HUES64 (cell line): ENCODE data around the gene DISP1.
"Not testable (repeated sequence)": the region's sequence is repeated elsewhere in the genome, so short reads cannot be mapped to it uniquely, and the experiment has no call there.

Experiments used
- H3K27ac ChIP-seq: 2 replicates; pipeline ENCODE4 v1.7.0; 2013; ENCODE audit warnings: low read depth, low read length, inconsistent platforms
- H3K27me3 ChIP-seq: 2 replicates; pipeline ENCODE4 v1.6.1; 2013; ENCODE audit warnings: mild to moderate bottlenecking, low read length; ENCODE audit not compliant: insufficient read depth
- H3K36me3 ChIP-seq: 2 replicates; pipeline ENCODE4 v1.6.1; 2013; ENCODE audit warnings: mild to moderate bottlenecking, low read length; ENCODE audit not compliant: insufficient read depth
- H3K4me1 ChIP-seq: 2 replicates; pipeline ENCODE4 v1.6.1; 2013; ENCODE audit warnings: mild to moderate bottlenecking, low read length, moderate library complexity; ENCODE audit not compliant: insufficient read depth
- H3K4me3 ChIP-seq: 2 replicates; pipeline ENCODE4 v1.5.1; 2013; ENCODE audit warnings: mild to moderate bottlenecking, low read length, moderate library complexity
- H3K9ac ChIP-seq: 2 replicates; pipeline ENCODE4 v1.6.1; 2013; ENCODE audit warnings: mild to moderate bottlenecking, low read depth, low read length
- H3K9me3 ChIP-seq: 2 replicates; pipeline ENCODE4 v1.6.1; 2013; ENCODE audit warnings: low read depth, low read length; ENCODE audit not compliant: insufficient read depth
- WGBS: fragments of 150-250, 120-280 bp; methylation state at CpG from one replicate; pipeline ENCODE4 v1.1.7; 2013; ENCODE audit warnings: missing lambda C conversion rate; 5-methylcytosine and 5-hydroxymethylcytosine counted together

Gene DISP1

GRCh38 chr1:222828939-222829338, 14.1 kb downstream of the DISP1 start:
- Histone ChIP-seq H3K4me3 (no peak overlapping the region), H3K9me3 (no peaks in the 10 kb centered on the region), H3K9ac (no peak overlapping the region), H3K4me1 (peaks cover 24% of the 10 kb centered on the region), H3K27me3 (no peaks in the 10 kb centered on the region), H3K36me3 (no peaks in the 10 kb centered on the region), H3K27ac (no peak overlapping the region)

- H3K9me3 ChIP-seq, result no peaks in the 10 kb centered on the region
- H3K4me3 ChIP-seq, result no peak overlapping the region
- H3K27ac ChIP-seq, result no peak overlapping the region
Measured at GRCh38 chr1:222829868-222830267, 15.0 kb downstream of the DISP1 start.

DNA sequence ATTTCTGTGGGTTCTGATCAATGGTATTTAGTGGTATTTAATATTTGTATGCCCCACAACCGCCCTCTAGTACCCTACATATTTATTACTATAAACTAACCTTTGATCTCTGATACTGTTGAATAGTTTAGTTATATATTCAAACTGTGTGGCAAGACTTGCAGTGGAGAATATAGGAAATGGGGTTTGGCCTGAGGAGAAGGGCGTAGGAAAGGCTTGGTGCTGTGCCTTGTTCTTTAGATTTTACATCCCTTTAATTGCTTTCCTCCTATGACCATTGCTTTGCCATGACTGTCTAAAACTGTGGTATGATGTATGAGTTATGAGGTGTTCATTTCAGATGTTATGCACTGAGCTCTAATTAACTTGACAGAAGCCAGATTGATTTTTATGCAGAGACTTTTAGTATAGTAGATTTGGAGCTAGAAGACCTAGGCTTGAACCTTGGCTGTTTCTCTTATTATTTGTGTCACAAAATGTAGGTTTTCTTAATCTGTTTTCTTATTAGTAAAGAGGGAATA, 18.6 kb downstream of the DISP1 start:
- 81% methylated on average over 1 of the region's 2 CpGs for WGBS
- no peak overlapping the region for H3K4me3 ChIP-seq
- H3K27me3 ChIP-seq, result no peaks in the 10 kb centered on the region
- no peak overlapping the region for H3K27ac ChIP-seq
- H3K9me3 ChIP-seq, result no peaks in the 10 kb centered on the region
- no peaks in the 10 kb centered on the region for H3K36me3 ChIP-seq
- no peak overlapping the region for H3K9ac ChIP-seq
- peaks cover 8% of the 10 kb centered on the region for H3K4me1 ChIP-seq

More at GRCh38 chr1:222829868-222830267, 15.0 kb downstream of the DISP1 start:
- Histone ChIP-seq H3K4me1 (peaks cover 15% of the 10 kb centered on the region), H3K27me3 (no peaks in the 10 kb centered on the region), H3K36me3 (no peaks in the 10 kb centered on the region), H3K9ac (no peak overlapping the region)

DNA sequence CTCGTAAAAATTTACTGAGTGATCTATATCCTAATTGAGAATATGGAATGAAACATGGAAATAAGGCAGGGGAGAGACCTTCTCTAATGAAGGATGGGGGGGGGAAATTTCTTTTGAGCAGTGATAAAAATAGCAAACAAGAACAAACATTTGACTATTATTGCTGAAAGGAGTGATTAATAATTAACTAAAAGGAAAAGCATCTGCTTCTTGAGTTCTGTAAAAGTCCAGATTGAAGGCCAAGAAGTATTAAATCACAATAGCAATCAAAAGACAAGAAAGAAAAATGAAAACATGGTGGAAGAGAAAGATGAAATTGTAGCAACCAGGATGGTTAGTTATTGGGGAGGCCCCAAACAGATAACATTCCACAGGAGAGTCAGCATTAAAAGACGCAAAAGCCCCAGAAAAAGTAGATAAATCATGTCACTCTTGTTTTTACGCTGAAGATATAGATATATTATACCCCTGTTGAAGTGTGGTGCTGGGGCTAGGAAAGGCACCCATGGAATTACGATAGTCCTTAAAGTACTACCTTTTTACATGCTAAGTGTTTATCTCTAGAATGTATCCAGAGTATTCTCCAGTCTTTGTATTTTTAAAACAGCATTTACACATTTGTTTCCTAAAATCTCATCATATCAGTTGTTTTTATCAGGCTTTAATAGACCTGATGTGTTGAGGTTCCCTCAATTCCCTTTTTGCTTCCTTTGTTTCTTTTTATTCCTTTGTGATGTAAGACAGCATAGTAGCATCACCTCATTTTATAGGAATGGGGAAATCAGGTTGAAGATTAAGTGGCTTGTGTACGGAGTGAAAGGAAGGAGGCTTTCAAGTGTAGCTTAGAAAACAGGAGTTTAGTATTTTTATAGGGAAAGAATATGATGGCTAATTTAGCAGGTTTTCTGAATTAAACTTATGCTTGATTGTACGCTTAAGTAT, 28.9 kb downstream of the DISP1 start:
- H3K27me3 ChIP-seq, result no peaks in the 10 kb centered on the region
- no peaks in the 10 kb centered on the region for H3K9me3 ChIP-seq
- no peak overlapping the region for H3K9ac ChIP-seq
- WGBS, result 66% methylated on average over 5 of the region's 6 CpGs
- peak overlapping the region; percentile 38; the same call in 1 of the 2 replicates for H3K27ac ChIP-seq
- H3K36me3 ChIP-seq, result no peaks in the 10 kb centered on the region
- H3K4me1 ChIP-seq, result peaks cover 20% of the 10 kb centered on the region
- no peak overlapping the region for H3K4me3 ChIP-seq

DNA sequence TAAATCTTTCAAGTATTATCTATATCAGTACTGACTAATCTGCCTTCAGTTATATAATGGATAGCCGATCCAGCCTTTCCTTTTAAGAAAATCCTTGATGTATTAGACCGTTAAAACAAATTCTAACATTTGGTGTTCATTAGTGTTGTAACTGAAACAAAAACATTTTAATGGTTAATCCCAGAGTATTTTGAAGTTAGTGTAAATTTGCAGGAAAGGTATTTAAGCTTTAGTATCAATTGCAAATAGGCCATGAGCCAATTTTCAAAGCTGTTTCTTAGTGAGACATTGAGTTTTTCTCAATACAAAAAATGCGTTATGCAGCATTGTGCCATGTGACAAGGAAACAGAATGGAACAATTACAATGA, 29.6 kb downstream of the DISP1 start:
- H3K36me3 ChIP-seq, result no peaks in the 10 kb centered on the region
- H3K27ac ChIP-seq, result peak overlapping the region; percentile 16; the same call in 1 of the 2 replicates
- no peak overlapping the region for H3K9ac ChIP-seq
- H3K4me1 ChIP-seq, result peaks cover 20% of the 10 kb centered on the region
- WGBS, result 82% methylated on average over 2 of the region's 3 CpGs
- no peaks in the 10 kb centered on the region for H3K27me3 ChIP-seq
- no peak overlapping the region for H3K4me3 ChIP-seq
- no peaks in the 10 kb centered on the region for H3K9me3 ChIP-seq

DNA sequence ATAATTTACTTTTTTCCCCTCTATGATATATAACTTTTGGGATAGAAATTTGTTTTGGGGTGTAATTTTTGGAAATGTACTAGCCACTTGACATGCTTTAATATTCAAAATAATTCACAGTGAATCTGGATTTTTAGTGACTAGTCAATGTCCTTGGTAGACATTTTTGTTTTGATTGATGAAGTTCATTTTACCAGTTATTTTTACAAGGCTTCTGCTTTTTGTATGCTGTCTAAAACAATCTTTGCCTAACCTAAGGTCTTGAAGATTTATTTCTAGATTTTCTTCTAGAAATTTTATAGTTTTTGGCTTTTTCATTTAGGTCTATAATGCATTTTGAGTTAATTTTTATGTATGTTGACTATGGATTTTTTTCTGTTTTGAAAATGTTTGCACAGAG, 30.9 kb downstream of the DISP1 start:
- H3K36me3 ChIP-seq, result no peaks in the 10 kb centered on the region
- H3K27me3 ChIP-seq, result no peaks in the 10 kb centered on the region
- no peaks in the 10 kb centered on the region for H3K9me3 ChIP-seq
- no peak overlapping the region for H3K27ac ChIP-seq
- peaks cover 20% of the 10 kb centered on the region for H3K4me1 ChIP-seq
- no peak overlapping the region for H3K9ac ChIP-seq
- no peak overlapping the region for H3K4me3 ChIP-seq

GRCh38 chr1:222850550-222850949, 35.7 kb downstream of the DISP1 start:
- H3K4me1 ChIP-seq, H3K27ac ChIP-seq, H3K9ac ChIP-seq, H3K36me3 ChIP-seq, H3K9me3 ChIP-seq, H3K27me3 ChIP-seq, H3K4me3 ChIP-seq: not testable (repeated sequence)

DNA sequence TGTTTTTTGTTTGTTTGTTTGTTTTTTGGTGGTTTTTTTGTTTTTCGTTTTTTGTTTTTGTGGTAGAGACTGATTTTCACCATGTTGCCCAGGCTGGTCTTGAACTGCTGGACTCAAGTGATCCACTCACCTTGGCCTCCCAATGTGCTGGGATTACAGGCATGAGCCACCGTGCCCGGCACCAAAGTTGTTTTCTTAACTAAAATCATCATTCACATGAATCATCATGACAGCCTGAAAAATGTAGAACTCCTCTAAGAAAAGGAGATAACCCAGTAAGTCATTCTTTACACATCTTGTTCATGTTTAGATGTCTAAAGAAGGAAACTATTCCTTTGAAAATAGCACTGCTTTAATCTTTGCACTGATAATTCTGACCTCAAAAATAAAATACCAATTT, 37.5 kb downstream of the DISP1 start:
- H3K4me1 ChIP-seq, result no peaks in the 10 kb centered on the region
- no peak overlapping the region for H3K27ac ChIP-seq
- no peak overlapping the region for H3K9ac ChIP-seq
- no peaks in the 10 kb centered on the region for H3K9me3 ChIP-seq
- no peaks in the 10 kb centered on the region for H3K27me3 ChIP-seq
- WGBS, result 96% methylated on average over 3 of the region's 3 CpGs
- no peak overlapping the region for H3K4me3 ChIP-seq
- H3K36me3 ChIP-seq, result no peaks in the 10 kb centered on the region

DNA sequence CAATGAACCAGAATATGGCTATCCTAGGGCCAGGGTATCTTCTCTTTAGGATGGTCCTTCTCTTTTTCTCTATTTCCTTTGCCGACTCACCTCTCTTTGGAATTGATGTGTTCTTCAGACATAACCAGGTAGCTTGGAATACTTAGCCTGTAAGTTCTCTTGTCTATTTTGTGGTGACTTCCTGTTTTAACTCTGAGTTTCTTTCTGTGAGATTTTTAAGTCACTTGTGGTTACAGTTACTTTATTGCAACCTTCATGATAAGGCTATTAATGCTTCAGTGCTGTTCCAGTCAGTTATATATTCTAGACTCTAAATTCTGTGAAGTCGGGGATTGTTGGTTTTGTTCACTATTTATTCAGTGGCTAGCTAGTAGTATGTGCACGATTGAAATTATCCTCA, 46.2 kb downstream of the DISP1 start:
- 85% methylated on average over 3 of the region's 3 CpGs for WGBS
- Histone ChIP-seq H3K27ac (no peak overlapping the region), H3K9ac (no peak overlapping the region), H3K4me3 (no peak overlapping the region), H3K9me3 (peaks cover 4% of the 10 kb centered on the region; the same call in 1 of the 2 replicates), H3K4me1 (peaks cover 11% of the 10 kb centered on the region; the same call in 1 of the 2 replicates), H3K27me3 (no peaks in the 10 kb centered on the region), H3K36me3 (no peaks in the 10 kb centered on the region)
